HG02885 (cell line): ENCODE data around the gene PNKP.

Source experiments
- ATAC-seq: cut with Tn5 transposase; IDR thresholded peaks from one replicate; pipeline ENCODE4 v1.9.1; 2021; ENCODE audit warnings: mild to moderate bottlenecking; ENCODE audit not compliant: unreplicated experiment, poor library complexity

Gene PNKP

DNA sequence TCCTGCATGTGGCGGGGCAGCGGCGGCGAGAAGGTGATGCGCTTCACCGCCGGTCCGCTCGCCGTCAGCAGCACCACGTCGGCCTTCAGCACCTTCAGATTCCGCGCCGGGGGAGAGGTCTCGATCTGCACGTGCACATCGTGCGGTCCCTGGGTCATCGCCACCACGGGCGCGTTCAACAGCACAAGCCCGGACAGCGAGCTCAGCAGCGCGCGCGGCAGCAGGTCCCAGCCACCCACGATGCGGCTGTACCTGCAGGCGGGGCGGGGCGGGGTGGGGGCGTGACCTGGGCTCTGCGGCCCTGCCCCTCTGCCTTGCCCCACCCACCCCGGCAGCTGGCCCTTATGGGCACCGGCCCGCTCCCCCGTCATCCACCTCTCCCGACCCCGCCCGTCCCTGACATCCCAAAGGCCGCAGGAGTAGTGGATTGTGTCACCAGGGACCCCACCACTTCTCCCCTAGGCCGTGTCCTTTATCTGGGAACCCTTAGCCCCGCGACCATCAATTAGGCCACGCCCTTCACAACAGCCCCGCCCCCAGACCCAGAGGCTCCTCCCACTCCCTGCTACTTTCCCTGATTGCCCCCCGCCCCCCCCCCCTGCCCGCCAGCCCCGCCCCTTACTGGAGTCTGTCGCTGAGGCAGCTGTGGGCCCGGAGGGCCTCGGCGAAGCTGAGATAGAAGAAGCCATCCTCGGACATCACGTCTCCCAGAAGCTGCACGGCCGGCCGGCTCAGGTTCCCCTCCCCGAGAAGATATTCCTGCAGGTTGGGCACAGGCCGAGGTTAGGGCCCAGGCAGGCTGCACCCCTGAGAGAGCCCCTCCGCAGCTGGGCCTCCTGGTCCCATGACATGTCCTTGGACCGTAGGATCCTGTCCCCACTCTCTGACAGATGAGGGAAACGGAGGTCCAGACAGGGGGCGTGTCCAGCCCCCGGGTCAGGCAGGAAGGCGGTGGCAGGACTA is 23.3 kb upstream of the PNKP start:
- ATAC-seq = no peak

DNA sequence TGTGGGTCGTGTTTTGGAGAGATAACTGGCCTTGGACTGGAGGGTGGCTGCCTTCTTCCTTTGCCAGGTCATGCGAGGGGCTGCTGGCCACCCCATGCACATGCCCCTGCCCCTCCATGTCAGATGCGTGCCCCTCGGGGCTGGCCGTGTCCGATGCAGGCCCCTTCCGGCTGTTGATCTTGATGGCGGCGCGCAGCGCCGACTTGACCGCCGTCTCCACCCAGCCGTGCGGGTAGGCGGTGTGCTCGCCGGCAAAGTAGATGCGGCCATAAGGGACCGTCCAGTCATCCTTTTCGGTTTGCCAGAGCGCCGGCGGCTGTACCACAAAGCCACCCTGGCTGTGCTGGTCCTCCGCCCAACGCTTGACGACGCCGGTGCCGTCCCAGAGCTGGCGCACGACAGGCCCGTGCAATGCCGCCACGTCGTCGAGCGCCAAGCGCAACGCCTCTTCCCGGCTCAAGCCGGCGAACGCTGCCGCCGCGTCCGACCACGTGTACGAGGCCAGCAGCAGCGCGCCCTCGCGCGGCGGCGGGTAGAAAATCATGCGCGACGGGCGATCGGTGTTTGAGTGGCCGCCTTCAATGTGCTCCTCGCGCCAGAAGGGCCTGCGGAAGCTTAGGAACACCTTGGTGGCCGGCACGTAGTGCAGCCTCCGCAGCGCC is 22.4 kb upstream of the PNKP start:
- no peak for ATAC-seq

DNA sequence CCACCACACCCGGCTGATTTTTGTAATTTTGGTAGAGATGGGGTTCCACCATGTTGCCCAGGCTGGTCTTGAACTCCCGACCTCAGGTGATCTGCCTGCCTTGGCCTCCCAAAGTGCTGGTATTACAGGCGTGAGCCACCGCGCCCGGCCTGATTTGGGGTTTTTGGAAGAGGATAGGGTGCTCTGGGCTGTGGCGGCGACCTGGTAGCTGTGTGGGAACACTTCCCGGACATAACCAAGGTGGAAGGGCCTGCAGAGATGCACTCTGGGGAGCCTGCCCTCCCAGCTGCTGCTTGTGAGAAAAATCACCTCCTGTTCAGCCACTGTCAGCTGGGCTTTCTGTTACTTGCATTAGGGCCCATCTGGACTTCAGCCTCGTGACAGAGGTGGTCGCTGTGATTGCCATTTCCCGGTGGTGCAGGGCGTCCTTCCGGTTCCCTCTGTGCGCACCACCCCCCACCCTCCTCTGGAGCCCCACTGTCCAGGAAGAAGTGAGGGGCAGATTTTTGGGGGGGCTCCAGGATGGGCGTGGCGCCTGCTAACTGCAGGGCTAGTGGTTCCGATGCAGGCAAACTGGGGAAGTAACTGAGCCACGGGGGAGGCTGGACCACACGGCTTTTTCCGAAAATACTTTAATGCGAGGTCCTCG is 21.8 kb upstream of the PNKP start:
- ATAC-seq = no peak

DNA sequence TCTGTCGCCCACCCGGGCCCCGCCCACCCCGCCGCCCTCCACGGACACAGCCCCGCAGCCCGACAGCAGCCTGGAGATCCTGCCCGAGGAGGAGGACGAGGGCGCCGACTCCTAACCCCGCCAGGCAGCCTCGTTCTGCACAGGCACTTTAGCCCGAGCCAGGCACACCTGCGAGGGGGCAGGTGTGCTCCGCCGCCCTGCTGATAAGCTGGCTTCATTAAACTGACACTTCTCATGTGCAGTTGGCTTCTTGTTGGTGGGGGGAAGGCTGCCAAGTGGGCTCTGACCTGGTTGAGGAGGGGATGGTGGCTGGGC is 21.1 kb upstream of the PNKP start:
- ATAC-seq = no peak

DNA sequence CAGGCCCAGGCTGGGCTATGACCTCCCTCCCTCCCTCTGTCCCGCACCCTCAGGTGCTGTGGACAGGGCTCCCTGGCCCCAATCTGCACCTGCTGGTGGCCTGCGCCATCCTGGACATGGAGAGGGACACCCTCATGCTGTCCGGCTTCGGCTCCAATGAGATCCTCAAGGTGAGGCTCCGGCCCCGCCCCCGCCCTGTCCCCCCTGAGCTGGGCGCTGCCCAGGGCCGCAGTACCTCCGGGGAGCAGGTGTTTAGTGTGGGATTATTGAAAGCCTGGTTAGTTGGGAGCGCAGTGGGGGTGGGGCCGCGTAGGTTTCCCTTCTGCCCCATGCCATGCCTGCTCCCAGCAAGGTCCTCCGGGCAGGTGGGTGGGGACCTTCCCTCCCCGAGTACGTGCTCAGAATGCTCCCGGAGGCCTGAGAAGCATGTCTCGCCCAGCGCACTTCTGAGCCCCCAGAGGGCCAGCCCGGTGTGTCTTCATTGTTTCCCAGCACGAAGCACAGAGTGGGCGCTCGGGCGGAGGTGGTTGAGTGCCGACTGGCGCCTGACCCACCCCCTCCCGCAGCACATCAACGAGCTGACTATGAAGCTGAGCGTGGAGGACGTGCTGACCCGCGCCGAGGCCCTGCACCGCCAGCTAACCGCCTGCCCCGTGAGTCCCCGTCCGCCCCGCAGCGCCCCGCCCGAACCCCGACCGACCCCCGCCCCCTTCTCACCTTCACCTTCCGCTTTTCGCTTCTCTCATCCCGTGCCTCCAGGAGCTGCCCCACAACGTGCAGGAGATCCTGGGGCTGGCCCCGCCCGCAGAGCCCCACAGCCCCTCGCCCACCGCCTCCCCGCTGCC is 20.5 kb upstream of the PNKP start:
- no peak for ATAC-seq

DNA sequence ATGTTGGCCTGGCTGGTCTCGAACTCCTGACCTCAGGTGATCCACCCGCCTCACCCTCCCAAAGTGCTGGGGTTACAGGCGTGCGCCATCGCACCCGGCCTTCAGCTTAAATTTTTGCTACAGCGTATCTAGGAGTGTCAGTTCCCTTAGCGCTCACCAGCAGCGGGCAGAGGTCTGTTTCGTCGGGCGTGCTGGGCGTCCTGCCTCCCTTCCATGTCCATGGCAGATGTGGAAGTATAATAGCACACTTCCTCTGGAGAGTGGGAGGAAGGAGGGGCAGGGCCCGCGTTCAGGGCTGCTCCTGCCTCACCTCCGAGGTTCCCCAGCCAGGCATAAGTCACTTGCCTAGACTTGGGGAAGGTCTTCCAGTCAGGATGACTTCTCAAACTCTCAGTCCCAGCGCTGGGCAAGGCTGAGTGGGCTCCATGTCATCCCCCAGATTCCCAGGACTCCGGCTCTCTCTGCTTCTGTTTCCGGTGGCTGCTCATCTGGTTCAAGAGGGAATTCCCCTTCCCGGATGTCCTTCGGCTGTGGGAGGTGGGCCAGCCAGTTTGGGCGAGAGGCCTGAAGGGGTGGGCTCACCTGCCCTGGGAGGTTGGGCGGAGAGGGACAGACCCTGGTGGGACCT is 19.8 kb upstream of the PNKP start:
- ATAC-seq = no peak

DNA sequence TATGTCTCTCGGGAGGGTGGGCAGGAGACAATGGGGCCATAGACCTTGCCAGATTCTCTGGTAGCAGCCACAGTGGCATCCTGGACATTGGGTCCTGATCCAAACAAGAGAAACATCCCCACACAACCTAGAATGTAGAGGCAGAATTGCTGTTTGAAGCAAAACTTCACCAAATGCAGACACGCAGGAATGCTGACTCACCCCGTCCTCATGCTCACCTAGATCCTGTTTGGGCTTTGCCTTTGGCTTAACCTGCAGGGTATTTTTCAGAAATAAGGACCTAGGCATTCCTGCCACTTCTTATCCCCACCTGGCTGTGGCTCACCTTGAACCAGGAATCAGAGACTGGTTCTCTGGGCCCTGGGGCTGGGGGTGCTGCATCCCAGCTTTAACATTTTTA is 17.4 kb upstream of the PNKP start:
- no peak for ATAC-seq

DNA sequence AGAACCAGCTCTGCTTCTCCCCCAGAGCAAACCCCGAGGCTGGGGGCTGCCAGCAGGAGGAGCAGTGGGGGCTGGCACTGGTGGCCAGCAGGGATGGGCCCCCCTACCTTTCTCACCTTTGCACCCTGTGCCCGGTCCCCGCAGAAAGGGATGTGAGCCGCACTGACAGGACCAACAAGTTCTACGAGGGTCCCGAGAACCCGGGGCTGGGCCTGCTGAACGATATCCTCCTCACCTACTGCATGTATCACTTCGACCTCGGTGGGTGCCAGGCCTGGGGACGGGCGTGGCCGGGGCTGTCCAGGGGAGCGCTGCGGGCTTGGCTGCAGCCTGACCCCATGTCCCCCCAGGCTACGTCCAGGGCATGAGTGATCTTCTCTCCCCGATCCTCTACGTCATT is 16.7 kb upstream of the PNKP start:
- no peak for ATAC-seq

DNA sequence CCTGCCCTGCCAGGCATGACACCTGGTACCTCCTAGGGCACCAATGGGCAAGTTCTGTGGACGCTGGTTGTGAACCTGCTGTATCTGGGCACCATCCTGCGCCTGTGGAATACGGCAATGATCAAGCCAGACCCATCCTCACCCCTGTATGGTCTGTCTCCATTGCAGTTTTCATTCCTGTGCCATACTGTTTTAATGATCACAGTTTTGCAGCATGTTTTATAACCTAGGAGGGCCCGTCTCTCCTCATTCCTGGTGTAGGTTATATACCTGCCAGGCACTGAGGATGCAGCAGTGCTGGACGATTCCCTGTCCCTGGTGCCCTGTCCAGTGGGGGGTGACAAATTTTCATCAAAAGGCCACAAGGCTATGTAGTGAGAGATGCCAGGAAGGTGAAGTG is 15.7 kb upstream of the PNKP start:
- ATAC-seq = no peak

DNA sequence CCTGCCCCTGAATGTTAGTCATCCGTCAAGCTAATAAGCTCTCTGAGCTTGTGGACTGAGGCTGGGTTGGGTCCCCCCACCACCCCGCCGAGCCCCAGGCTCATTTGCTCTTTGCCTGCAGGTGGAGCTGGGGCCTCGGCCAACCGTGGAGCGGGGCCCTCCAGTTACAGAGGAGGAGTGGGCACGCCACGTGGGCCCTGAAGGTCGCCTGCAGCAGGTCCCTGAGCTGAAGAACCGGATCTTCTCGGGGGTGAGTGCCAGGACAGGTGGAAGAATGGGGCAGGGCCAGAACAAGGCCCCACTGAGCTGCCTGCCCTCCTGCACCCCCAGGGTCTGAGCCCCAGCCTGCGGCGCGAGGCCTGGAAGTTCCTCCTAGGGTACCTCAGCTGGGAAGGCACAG is 15.3 kb upstream of the PNKP start:
- no peak for ATAC-seq

DNA sequence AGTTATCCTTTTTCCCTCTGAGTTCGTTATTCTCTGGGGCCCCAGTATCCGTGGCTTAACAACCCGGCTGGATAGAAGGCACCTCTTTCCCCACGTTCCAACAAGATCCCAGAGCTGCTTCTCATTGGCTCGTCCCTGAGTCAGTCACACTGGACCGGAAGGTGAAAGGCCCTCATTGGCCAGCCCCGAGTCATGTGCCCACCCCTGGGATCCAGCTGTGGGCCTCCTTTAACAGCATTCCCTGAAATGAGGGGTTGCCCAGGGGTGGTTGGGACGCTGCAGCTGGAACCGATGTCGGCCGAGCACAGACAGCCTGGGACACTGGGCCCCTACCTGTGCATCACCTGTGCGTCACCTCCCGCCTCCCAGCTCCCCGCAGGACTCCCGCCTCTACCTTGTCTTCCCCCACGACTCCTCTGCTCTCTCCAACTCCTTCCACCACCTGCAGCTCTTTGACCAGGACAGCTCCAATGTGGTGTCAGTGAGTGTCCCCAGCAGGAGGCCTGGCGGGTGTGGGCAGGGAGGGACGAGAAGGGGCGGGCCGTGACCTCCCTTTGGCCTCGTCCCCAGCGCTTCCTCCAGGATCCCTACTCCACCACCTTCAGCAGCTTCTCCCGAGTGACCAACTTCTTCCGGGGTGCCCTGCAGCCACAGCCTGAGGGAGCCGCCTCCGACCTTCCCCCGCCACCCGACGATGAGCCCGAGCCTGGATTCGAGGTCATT is 14.5 kb upstream of the PNKP start:
- no peak for ATAC-seq

DNA sequence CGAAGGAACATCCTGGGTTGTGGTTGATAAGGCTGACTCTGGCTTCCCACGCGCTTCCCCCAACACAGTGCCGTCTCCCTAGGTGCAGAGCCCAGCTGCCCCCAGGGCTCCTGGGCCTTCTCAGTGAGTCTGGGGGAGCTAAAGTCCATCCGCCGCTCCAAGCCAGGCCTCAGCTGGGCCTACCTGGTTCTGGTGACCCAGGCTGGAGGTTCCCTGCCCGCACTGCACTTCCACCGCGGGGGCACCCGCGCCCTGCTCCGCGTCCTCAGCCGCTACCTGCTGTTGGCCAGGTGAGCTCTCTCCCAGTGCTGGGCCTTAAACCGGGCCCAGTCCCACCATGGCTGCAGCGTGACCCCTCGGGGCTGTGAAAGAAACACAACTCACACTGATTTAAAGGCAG is 13.8 kb upstream of the PNKP start:
- ATAC-seq = no peak

DNA sequence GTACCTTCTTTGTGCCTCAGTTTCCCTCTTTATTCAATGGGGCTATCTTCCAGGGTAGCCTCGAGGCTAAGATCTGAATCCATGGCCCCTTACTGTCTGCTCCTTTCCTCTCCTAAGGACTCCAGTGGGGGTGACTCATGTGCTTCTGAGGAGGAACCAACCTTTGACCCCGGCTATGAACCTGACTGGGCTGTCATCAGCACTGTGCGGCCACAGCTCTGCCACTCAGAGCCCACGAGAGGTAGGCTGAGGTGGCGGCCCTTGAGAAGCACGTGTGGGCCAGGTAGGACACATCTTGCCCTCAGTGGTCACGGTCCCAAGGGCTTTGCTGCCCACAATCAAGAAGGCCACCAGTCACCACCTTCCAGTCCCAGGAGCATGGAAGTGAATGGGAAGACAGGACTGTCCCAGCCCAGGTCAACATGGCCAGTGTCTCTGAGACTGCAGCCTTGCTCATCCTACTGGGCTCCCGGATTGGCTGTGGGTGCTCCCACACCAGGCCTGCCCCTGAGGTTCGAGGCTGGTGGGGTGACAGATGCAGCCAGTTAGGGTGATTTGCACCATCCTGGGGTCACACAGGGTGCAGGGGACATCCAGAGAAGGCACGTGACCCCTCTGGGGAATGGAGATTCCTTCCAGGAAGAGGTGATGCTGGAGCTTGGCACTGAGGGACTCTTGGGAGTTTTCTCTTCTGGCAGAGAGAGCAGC is 12.9 kb upstream of the PNKP start:
- no peak for ATAC-seq

DNA sequence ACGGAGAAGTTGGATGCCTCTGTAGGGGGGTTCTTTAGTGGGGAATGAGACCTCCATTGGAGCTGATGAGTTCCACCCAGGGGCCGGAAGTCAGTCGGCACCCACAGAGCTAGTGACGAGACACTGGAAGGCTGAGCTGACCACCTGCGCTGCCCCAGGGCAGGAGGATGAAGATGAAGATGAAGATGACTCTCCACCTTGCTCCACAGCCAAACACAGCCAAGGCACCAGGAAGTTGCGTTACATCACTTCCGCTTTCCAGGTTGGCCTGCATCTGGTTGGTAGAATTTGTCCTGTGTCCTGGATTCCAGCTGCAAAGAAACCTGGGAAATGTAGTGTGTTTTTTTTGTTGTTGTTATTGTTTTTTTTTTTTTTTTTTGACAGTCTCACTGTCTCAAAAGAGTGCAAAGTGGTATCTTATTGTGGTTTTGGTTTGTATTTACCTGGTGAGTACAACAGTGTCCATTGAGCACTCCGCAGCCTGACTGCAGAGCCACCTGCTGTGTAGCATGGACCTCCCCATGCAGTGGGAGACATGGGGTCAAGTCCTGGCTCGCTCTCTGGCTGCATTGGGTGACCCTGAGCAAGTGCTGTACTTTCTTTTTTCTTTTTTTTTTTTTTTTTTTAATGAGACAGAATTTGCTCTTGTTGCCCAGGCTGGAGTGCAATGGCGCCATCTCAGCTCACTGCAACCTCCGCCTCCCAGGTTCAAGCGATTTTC is 12.0 kb upstream of the PNKP start:
- ATAC-seq = no peak

DNA sequence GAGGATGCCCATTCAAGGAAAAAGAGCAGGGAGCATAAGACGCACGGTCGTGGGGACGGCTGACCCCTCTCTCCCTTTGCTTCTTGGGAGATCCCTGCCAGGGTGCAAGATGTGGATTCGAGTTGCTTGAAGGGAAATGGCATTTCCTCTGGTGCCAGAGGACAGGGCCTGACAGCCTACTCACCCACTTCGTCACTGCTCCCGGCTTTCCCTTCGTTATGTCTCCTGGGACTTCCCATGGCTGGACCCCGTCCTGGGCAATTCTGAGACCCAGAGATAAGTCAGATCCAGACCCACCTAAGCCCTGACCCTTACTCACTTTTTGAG is 11.3 kb upstream of the PNKP start:
- ATAC-seq = no peak

DNA sequence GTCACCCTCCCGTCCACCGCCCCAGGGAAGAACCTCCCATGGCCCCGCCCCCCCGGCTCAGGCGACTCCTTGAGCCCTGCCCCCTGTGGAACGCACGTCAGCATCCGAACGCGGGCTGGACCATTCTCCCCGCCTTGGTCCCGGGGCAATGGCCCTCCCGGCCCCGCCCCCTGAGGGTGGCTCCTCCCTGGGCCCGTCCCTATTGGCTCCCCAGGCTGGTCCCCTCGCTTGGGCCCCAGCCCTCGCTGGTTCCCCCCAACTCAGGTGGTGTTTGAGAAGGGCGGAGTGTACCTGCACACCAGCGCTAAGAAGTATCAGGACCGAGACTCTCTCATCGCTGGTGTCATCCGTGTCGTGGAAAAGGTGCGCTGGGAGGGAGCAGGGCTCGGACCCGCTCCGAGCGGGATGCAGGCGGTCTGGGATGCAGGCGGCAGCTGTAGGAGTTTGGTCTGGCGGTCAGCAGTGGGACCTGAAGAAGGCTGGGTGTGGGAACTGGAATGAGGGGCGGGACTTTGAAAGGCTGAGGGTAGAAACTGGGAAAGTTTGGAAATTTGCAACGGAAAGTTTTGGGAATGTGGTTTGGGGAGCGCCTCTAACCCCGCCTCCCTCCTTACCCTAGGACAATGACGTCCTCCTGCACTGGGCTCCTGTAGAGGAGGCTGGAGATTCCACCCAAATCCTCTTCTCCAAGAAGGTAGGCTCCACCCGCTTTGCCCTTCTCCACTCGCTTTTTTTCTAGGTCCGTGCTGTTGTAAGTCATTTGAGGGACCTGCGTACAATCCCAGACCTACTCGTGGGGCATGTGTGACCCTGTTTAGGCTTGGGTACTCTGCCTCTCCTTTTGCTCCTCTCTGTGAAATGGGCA is 10.7 kb upstream of the PNKP start:
- ATAC-seq = peak; percentile 56

DNA sequence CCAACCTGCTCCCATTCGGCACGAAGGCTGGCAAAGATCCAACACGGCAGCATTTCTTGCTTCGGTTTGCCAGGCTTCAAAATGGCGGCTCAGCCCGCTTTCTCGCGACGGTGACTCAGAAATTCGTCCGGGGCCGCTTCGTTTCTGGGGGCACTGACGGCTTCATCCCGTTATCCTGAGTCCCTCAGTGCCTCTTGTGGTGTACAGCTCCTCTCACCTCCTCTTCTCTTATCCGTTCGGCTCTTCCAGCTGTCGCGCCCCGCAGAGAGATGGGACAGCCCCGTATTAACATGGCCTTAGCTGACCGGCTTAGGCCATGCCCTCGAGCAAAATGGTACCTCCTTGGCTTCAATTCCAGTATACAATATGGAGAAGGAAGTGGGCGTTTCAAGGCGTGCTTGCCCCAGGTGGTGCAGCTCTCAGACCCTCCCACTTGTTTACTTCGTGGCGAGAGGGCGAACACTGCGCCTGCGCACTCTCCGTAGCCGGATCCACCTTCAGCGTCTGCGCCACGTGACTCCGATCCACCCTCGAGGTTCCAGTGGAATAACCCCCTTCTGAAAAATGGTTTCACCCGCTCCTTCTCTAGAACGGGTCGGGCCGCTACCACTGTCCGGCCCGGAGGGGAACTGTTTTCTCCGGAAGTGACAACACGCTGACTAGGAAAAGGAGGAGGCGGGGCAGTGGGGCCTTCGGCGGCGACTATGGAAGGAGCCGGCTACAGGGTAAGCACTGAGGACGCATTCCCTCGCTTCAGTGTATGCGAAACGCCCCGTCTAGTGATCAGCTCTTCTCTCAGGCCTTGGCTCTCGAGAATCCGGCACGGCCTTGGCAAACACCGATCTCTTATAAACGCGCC is 9.9 kb upstream of the PNKP start, which contains the start of the genes AKT1S1 and TBC1D17:
Gene AKT1S1, minus strand, starts transcription at position 336 of the 859 bp plus-strand sequence. CDS start 4,060 bp downstream, outside the sequence.
Gene TBC1D17, plus strand, starts transcription at position 683 of the 859 bp plus-strand sequence. Its CDS starts 22 bp downstream, at position 705.
- peak; percentile 55 for ATAC-seq
